ENCODE measurements around the gene CDC5L. TPM values are rescaled to one million over a fixed set of nuclear protein-coding genes. Genes with fewer than 3 reads are reported as not detected.

The CDC5L gene
- total RNA-seq, 4 donors from 2014 or later, result 17.8 to 24.7 (median 20.8) TPM

DNA sequence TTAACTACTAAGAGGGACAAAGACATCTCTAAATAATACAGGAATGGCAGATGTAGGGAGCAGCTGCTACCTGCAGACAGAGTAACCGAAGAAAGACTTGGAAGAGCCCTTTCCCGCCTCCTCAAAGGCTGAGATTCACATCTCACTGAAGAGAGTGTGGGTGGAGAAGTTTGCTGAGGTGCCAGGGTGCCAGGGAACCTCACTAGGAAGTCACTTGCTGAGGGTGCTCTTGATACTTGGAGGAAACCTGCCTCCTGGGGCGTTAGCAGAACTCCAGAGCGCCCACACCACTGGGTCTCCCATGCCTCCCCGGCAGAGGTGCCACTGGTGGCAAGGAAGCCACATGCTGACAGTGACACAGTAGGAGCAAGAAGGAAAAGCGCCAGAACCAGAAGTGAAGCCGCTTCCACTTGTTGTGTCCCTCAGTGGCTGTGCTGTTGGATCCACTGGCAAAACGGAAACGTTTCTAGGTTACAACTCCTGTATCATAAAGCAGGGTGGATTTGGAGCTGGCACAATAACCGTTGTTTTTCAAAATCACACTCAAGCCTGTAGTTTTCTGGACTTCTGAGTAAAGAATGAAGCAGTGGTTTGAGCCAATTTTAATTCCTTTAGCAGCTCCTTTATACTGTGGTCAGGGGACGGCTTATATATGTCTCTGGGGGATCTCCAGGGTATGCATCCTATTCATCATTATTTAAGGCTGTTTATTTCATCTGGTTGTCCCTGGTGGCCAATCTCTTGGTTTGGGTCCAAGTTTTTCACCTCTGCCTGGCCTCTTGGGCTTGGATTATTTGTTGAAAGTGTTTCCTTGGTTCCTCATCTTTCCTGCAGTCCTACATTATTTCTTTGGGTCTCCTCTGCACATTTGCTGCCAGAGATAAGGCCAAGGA, 64.5 kb downstream of the CDC5L start:
- 80 to 93% methylated on average over 11 of the region's 11 CpGs for WGBS, 2 donors
- no peaks in the 10 kb centered on the region for H3K27me3 ChIP-seq
- peaks cover 0 to 6% of the 10 kb centered on the region in 2 donors for H3K4me1 ChIP-seq
- H3K27ac ChIP-seq, result no peak overlapping the region
- no peak for DNase-seq
- TF ChIP-seq POLR2A (IDR thresholded peaks at IDR 0.05), result no peak
- TF ChIP-seq, protein P1, sequence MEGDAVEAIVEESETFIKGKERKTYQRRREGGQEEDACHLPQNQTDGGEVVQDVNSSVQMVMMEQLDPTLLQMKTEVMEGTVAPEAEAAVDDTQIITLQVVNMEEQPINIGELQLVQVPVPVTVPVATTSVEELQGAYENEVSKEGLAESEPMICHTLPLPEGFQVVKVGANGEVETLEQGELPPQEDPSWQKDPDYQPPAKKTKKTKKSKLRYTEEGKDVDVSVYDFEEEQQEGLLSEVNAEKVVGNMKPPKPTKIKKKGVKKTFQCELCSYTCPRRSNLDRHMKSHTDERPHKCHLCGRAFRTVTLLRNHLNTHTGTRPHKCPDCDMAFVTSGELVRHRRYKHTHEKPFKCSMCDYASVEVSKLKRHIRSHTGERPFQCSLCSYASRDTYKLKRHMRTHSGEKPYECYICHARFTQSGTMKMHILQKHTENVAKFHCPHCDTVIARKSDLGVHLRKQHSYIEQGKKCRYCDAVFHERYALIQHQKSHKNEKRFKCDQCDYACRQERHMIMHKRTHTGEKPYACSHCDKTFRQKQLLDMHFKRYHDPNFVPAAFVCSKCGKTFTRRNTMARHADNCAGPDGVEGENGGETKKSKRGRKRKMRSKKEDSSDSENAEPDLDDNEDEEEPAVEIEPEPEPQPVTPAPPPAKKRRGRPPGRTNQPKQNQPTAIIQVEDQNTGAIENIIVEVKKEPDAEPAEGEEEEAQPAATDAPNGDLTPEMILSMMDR (IDR thresholded peaks at IDR 0.05), result no peak
- no peaks in the 10 kb centered on the region for H3K9me3 ChIP-seq
- H3K36me3 ChIP-seq, result peaks cover 8 to 12% of the 10 kb centered on the region in 2 donors
- intact Hi-C loops (cut with DNase I), result no loop called here
- H3K4me3 ChIP-seq (replicated peaks in 1 of 3), result no peak overlapping the region

DNA sequence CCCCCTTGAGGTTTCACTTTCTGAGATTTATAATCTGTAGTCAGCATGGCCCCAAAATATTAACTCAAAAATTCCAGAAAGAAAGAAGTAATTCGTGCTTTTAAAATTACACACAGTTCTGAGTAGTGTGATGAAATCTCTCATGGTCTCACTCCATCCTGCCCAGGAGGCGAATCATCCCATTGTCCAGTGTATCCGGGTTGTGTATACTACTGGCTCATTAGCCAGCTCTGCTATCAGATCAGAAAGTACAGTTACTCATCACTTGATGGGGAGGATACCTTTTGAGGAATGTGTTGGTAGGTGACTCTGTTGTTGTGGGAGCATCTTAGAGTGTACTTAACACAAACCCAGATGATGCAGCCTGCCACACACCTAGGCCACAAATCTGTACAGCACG, 65.2 kb downstream of the CDC5L start:
- no peak for DNase-seq
- Histone ChIP-seq H3K27me3 (no peaks in the 10 kb centered on the region), H3K9me3 (no peaks in the 10 kb centered on the region), H3K4me1 (peaks cover 0 to 6% of the 10 kb centered on the region in 2 donors), H3K36me3 (peaks cover 2 to 6% of the 10 kb centered on the region in 2 donors), H3K27ac (no peak overlapping the region), H3K4me3 (replicated peaks in 1 of 3) (no peak overlapping the region)
- 83 to 90% methylated on average over 4 of the region's 4 CpGs for WGBS, 2 donors
- intact Hi-C loops (cut with DNase I), result no loop called here
- no peak for TF ChIP-seq POLR2A (IDR thresholded peaks at IDR 0.05)
- TF ChIP-seq, protein P1 (IDR thresholded peaks at IDR 0.05), result no peak

DNA sequence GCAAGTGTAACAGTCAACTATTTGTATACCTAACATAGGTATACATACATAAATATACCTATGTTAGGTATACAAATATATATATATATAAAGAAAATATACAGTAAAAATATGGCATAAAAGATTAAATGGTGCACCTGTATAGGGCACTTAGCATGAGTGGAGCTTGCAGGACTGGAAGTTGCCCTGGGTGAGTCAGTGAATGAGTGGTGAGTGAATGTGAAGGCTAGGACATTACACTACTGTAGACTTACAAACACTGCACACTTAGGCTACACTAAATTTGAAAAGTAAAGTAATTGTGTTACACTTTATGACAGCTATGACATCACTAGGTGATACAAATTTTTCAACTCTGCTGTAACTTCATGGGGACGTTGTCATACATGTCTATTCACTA, 65.6 kb downstream of the CDC5L start:
- no peak for DNase-seq
- TF ChIP-seq POLR2A (IDR thresholded peaks at IDR 0.05), result no peak
- TF ChIP-seq, protein P1 (IDR thresholded peaks at IDR 0.05), result no peak
- WGBS, 2 donors, result 94 to 98% methylated on average over 1 of the region's 1 CpG
- Histone ChIP-seq H3K4me1 (peaks cover 0 to 6% of the 10 kb centered on the region in 2 donors), H3K9me3 (no peaks in the 10 kb centered on the region), H3K27ac (no peak overlapping the region), H3K4me3 (replicated peaks in 1 of 3) (no peak overlapping the region), H3K36me3 (peaks cover 0 to 1% of the 10 kb centered on the region in 2 donors), H3K27me3 (no peaks in the 10 kb centered on the region)
- intact Hi-C loops (cut with DNase I), result no loop called here

DNA sequence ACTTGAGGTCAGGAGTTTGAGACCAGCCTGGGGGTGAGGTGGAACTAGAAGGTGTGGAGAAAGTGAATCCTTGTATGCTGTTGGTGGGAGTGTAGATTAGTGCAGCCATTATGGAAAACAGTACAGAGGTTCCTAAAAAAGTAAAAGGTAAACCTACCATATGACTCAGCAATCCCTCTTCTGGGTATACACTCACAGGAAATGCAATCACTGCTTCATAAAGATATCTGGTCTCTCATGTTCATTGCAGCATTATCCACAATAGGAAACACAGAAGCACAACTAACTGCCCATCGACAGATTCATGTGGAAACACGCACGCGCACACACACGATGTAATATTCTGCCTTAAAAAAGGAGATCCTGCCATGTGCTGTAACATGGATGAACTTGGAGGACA, 66.7 kb downstream of the CDC5L start:
- Histone ChIP-seq H3K4me1 (peaks cover 0 to 6% of the 10 kb centered on the region in 2 donors), H3K27ac (no peak overlapping the region), H3K36me3 (no peaks in the 10 kb centered on the region), H3K4me3 (replicated peaks in 1 of 3) (no peak overlapping the region), H3K9me3 (no peaks in the 10 kb centered on the region), H3K27me3 (no peaks in the 10 kb centered on the region)
- no peak for TF ChIP-seq POLR2A (IDR thresholded peaks at IDR 0.05)
- TF ChIP-seq, protein P1 (IDR thresholded peaks at IDR 0.05), result no peak
- WGBS, 2 donors, result 87 to 89% methylated on average over 5 of the region's 5 CpGs
- no peak for DNase-seq
- intact Hi-C loops (cut with DNase I), result no loop called here

Data from thyroid gland (tissue), 4 donors.